Body of pancreas (tissue), 4 donors: ENCODE results near the gene MUSK.

Experiments
- CTCF ChIP-seq, 7 experiments: fragments of 450-650 bp in 4 of 7; fragments of 200-600 bp in 3 of 7; sonication (generic) in 3 of 7; IDR thresholded peaks; one replicate each; pipeline ENCODE4 v1.5.1; 2016 to 2019; ENCODE audit warnings: antibody characterized with exemption in 7 of 7
- POLR2A ChIP-seq, 3 donors: fragments of 450-650 bp; IDR thresholded peaks; one replicate each; pipeline ENCODE4 v1.6.1; 2016; ENCODE audit warnings: antibody characterized with exemption in 3 of 3, mild to moderate bottlenecking in 2 of 3

- TF ChIP-seq CTCF (IDR thresholded peaks at IDR 0.05), result no peak
- TF ChIP-seq POLR2A (IDR thresholded peaks at IDR 0.05), result no peak
These were observed 140.5 kb downstream of the MUSK start for GRCh38 chr9:110809038-110809595.
